ENCODE measurements around the gene MACO1. TPM values are rescaled to one million over a fixed set of nuclear protein-coding genes. Genes with fewer than 3 reads are reported as not detected.

The MACO1 gene
- polyA plus RNA-seq, 2 of the 4 experiments (the other 2 are of a cell fraction) = 6.3 to 7.5 TPM

GRCh38 chr1:25534410-25534788, 103.7 kb downstream of the MACO1 start:
- Histone ChIP-seq H3K4me2 (no peak overlapping the region), H3K4me1 (peaks cover 19% of the 10 kb centered on the region), H3K27ac (no peak overlapping the region), H3K9me3 (no peaks in the 10 kb centered on the region), H3K4me3 (no peak overlapping the region)
- DNase-seq (ENCODE audit: low read depth in 1 of 2, low spot score in 1 of 2) (no peak), ATAC-seq (no peak), FAIRE-seq (no peak)
- WGBS (ENCODE audit: missing lambda C conversion rate) = 82% methylated on average over 4 of the region's 4 CpGs
- POLR2A ChIA-PET = no interaction called here
- CTCF ChIA-PET = no interaction called here
- no peak for TF ChIP-seq HMGXB4 (CRISPR knock-in tag; IDR thresholded peaks at IDR 0.05; ENCODE audit: borderline replicate concordance)
- no peak for TF ChIP-seq RARB (CRISPR knock-in tag; IDR thresholded peaks at IDR 0.05)
- TF ChIP-seq HES2 (IDR thresholded peaks at IDR 0.05) = no peak
- TF ChIP-seq FOXS1 (CRISPR knock-in tag; IDR thresholded peaks at IDR 0.05) = no peak
- TF ChIP-seq ATOH8 (CRISPR knock-in tag; IDR thresholded peaks at IDR 0.05; ENCODE audit: low read depth) = no peak
- TF ChIP-seq CBX2 (IDR thresholded peaks at IDR 0.05; ENCODE audit: borderline replicate concordance, low read depth) = no peak
- TF ChIP-seq GATA3 (IDR thresholded peaks at IDR 0.05; ENCODE audit: borderline replicate concordance) = no peak
- no peak for TF ChIP-seq BHLHE40 (IDR thresholded peaks at IDR 0.05; ENCODE audit: low read depth, low read length)
- TF ChIP-seq HDAC2 (IDR thresholded peaks at IDR 0.05) = no peak
- TF ChIP-seq HOXB5 (CRISPR knock-in tag; IDR thresholded peaks at IDR 0.05) = no peak
- no peak for TF ChIP-seq TFCP2L1 (CRISPR knock-in tag; IDR thresholded peaks at IDR 0.05)
- TF ChIP-seq MAZ (IDR thresholded peaks at IDR 0.05; ENCODE audit: borderline replicate concordance, low read depth, low read length) = no peak
- TF ChIP-seq MAFK (IDR thresholded peaks at IDR 0.05; ENCODE audit: partially characterized antibody) = no peak
- no peak for TF ChIP-seq RCOR1 (IDR thresholded peaks at IDR 0.05; ENCODE audit: low read depth, low read length)
- TF ChIP-seq EP300 (IDR thresholded peaks at IDR 0.05) = no peak

- H3K4me1 ChIP-seq = peaks cover 9% of the 10 kb centered on the region
- H3K27ac ChIP-seq = no peak overlapping the region
- ChIA-PET CTCF (interaction anchor here (1.2 to 4.6 kb wide), 3 partner anchors 10 to 36 kb away, joined by 3 to 20 read pairs (median 6); no protein-coding TSS in a partner anchor), POLR2A (no interaction called here)
- no peak overlapping the region for H3K4me3 ChIP-seq
- WGBS (ENCODE audit: missing lambda C conversion rate) = 63% methylated on average over 3 of the region's 3 CpGs
- no peak for FAIRE-seq
- H3K9me3 ChIP-seq = no peaks in the 10 kb centered on the region
- no peak for ATAC-seq
- no peak for DNase-seq (ENCODE audit: low read depth in 1 of 2, low spot score in 1 of 2)
- no peak for TF ChIP-seq CBX8 (IDR thresholded peaks at IDR 0.05)
- TF ChIP-seq SMC3 (IDR thresholded peaks at IDR 0.05) = no peak
- no peak for TF ChIP-seq ZFP36 (IDR thresholded peaks at IDR 0.05; ENCODE audit: borderline replicate concordance, partially characterized antibody)
- no peak for TF ChIP-seq FOXS1 (CRISPR knock-in tag; IDR thresholded peaks at IDR 0.05)
- TF ChIP-seq ATOH8 (CRISPR knock-in tag; IDR thresholded peaks at IDR 0.05; ENCODE audit: low read depth) = no peak
- no peak for TF ChIP-seq HOXB5 (CRISPR knock-in tag; IDR thresholded peaks at IDR 0.05)
- no peak for TF ChIP-seq GATA3 (IDR thresholded peaks at IDR 0.05; ENCODE audit: borderline replicate concordance)
- no peak for TF ChIP-seq E2F6 (IDR thresholded peaks at IDR 0.05; ENCODE audit: borderline replicate concordance, low read depth)
- TF ChIP-seq FOSB (CRISPR knock-in tag; IDR thresholded peaks at IDR 0.05) = no peak
- no peak for TF ChIP-seq BHLHE40 (IDR thresholded peaks at IDR 0.05; ENCODE audit: low read depth, low read length)
- TF ChIP-seq CEBPB (IDR thresholded peaks at IDR 0.05) = no peak
- TF ChIP-seq HEYL (CRISPR knock-in tag; IDR thresholded peaks at IDR 0.05) = no peak
- TF ChIP-seq EP300 (IDR thresholded peaks at IDR 0.05) = no peak
- TF ChIP-seq BCL3 (IDR thresholded peaks at IDR 0.05) = no peak
- TF ChIP-seq RCOR1 (IDR thresholded peaks at IDR 0.05; ENCODE audit: low read depth, low read length) = no peak
- no peak overlapping the region for H3K4me2 ChIP-seq
These were observed 105.4 kb downstream of the MACO1 start for GRCh38 chr1:25536124-25536523.

Data from A549 (cell line).